ENCODE results near the gene FRS3. TPM values are rescaled to one million over a fixed set of nuclear protein-coding genes. Genes with fewer than 3 reads are reported as not detected.

Gene FRS3
- total and polyA plus RNA-seq, 9 of the 15 experiments (the other 6 are each of a cell fraction or from before 2014, with no cell fraction given): 0.03 to 3.7 (median 1.6) TPM

DNA sequence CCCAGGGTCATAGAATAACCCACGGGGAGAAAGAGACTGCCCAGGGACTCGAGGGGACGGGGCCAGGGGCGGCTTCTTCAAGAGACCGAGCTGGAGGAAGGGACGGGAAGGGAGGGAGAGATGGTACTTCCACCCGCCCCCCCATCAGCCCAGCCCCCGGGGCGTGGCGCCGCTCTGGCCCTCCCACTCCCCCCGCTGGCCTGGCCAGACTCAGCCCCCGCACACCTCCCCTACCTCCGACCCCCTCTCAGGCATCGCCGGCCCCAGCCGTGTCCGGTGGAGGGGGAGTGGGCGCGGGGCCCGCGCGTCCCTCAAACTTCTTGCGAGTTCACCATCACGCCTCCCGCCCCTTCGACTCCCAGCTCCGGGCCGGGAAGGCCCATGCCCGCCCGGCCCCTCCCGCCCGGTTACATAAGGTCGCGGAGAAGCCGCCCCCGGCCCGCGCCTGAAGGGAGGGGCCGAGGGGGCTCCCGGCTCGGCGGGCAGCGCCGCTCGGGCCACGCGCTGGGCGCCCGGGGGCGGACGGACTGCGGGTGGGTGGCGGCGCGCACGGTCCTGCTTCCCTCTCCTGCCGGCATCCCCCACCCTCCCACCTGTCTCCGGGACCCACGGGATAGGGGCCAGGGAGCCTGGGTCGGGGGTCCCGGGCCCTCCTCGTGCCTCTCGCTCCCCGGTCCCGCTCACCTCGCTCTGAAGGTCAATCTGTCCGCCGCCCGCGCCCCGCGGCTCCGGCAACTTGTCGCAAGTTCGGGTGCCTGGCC is 44.9 kb downstream of the FRS3 start (continued):
- TF ChIP-seq, protein P1, sequence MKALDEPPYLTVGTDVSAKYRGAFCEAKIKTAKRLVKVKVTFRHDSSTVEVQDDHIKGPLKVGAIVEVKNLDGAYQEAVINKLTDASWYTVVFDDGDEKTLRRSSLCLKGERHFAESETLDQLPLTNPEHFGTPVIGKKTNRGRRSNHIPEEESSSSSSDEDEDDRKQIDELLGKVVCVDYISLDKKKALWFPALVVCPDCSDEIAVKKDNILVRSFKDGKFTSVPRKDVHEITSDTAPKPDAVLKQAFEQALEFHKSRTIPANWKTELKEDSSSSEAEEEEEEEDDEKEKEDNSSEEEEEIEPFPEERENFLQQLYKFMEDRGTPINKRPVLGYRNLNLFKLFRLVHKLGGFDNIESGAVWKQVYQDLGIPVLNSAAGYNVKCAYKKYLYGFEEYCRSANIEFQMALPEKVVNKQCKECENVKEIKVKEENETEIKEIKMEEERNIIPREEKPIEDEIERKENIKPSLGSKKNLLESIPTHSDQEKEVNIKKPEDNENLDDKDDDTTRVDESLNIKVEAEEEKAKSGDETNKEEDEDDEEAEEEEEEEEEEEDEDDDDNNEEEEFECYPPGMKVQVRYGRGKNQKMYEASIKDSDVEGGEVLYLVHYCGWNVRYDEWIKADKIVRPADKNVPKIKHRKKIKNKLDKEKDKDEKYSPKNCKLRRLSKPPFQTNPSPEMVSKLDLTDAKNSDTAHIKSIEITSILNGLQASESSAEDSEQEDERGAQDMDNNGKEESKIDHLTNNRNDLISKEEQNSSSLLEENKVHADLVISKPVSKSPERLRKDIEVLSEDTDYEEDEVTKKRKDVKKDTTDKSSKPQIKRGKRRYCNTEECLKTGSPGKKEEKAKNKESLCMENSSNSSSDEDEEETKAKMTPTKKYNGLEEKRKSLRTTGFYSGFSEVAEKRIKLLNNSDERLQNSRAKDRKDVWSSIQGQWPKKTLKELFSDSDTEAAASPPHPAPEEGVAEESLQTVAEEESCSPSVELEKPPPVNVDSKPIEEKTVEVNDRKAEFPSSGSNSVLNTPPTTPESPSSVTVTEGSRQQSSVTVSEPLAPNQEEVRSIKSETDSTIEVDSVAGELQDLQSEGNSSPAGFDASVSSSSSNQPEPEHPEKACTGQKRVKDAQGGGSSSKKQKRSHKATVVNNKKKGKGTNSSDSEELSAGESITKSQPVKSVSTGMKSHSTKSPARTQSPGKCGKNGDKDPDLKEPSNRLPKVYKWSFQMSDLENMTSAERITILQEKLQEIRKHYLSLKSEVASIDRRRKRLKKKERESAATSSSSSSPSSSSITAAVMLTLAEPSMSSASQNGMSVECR (CRISPR knock-in tag; IDR thresholded peaks at IDR 0.05): 0 out of 2 replicates have a peak, but pooled peaks have one; percentile 7
- TF ChIP-seq KDM4B (IDR thresholded peaks at IDR 0.05; ENCODE audit: borderline replicate concordance in 2 of 2, low read depth in 1 of 2): 0 out of 4 replicates have a peak, but pooled peaks of 1 of the 2 experiments have one; percentile 5
- TF ChIP-seq, protein P2, sequence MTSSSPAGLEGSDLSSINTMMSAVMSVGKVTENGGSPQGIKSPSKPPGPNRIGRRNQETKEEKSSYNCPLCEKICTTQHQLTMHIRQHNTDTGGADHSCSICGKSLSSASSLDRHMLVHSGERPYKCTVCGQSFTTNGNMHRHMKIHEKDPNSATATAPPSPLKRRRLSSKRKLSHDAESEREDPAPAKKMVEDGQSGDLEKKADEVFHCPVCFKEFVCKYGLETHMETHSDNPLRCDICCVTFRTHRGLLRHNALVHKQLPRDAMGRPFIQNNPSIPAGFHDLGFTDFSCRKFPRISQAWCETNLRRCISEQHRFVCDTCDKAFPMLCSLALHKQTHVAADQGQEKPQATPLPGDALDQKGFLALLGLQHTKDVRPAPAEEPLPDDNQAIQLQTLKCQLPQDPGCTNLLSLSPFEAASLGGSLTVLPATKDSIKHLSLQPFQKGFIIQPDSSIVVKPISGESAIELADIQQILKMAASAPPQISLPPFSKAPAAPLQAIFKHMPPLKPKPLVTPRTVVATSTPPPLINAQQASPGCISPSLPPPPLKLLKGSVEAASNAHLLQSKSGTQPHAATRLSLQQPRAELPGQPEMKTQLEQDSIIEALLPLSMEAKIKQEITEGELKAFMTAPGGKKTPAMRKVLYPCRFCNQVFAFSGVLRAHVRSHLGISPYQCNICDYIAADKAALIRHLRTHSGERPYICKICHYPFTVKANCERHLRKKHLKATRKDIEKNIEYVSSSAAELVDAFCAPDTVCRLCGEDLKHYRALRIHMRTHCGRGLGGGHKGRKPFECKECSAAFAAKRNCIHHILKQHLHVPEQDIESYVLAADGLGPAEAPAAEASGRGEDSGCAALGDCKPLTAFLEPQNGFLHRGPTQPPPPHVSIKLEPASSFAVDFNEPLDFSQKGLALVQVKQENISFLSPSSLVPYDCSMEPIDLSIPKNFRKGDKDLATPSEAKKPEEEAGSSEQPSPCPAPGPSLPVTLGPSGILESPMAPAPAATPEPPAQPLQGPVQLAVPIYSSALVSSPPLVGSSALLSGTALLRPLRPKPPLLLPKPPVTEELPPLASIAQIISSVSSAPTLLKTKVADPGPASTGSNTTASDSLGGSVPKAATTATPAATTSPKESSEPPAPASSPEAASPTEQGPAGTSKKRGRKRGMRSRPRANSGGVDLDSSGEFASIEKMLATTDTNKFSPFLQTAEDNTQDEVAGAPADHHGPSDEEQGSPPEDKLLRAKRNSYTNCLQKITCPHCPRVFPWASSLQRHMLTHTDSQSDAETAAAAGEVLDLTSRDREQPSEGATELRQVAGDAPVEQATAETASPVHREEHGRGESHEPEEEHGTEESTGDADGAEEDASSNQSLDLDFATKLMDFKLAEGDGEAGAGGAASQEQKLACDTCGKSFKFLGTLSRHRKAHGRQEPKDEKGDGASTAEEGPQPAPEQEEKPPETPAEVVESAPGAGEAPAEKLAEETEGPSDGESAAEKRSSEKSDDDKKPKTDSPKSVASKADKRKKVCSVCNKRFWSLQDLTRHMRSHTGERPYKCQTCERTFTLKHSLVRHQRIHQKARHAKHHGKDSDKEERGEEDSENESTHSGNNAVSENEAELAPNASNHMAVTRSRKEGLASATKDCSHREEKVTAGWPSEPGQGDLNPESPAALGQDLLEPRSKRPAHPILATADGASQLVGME (CRISPR knock-in tag; IDR thresholded peaks at IDR 0.05): 0 out of 2 replicates have a peak, but pooled peaks have one; percentile 20
- no peak for TF ChIP-seq MCM2 (IDR thresholded peaks at IDR 0.05; ENCODE audit: low read depth)
- peak; percentile 60 for TF ChIP-seq SP1 (CRISPR knock-in tag; IDR thresholded peaks at IDR 0.05)
- no peak for TF ChIP-seq BRCA1 (IDR thresholded peaks at IDR 0.05)
- TF ChIP-seq BRCA1 (CRISPR knock-in tag; IDR thresholded peaks at IDR 0.05): 0 out of 2 replicates have a peak, but pooled peaks have one; percentile 62
- TF ChIP-seq, protein P3, sequence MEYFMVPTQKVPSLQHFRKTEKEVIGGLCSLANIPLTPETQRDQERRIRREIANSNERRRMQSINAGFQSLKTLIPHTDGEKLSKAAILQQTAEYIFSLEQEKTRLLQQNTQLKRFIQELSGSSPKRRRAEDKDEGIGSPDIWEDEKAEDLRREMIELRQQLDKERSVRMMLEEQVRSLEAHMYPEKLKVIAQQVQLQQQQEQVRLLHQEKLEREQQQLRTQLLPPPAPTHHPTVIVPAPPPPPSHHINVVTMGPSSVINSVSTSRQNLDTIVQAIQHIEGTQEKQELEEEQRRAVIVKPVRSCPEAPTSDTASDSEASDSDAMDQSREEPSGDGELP (CRISPR knock-in tag; IDR thresholded peaks at IDR 0.05; ENCODE audit: borderline replicate concordance): peak; percentile 46; the same call in 1 of the 2 replicates
- TF ChIP-seq, protein P4, sequence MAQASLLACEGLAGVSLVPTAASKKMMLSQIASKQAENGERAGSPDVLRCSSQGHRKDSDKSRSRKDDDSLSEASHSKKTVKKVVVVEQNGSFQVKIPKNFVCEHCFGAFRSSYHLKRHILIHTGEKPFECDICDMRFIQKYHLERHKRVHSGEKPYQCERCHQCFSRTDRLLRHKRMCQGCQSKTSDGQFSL (CRISPR knock-in tag; IDR thresholded peaks at IDR 0.05): peak; percentile 84
- TF ChIP-seq, protein P4 (tag; IDR thresholded peaks at IDR 0.05): peak in 1 of 2 experiments; percentile 86; a peak in 2 of 4 replicates
- TF ChIP-seq, protein P5, sequence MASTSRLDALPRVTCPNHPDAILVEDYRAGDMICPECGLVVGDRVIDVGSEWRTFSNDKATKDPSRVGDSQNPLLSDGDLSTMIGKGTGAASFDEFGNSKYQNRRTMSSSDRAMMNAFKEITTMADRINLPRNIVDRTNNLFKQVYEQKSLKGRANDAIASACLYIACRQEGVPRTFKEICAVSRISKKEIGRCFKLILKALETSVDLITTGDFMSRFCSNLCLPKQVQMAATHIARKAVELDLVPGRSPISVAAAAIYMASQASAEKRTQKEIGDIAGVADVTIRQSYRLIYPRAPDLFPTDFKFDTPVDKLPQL (IDR thresholded peaks at IDR 0.05; ENCODE audit: extremely low read depth, insufficient read length): no peak
- peak; percentile 54 for TF ChIP-seq EGR1 (conservative IDR thresholded peaks at IDR 0.05)
- TF ChIP-seq OTX1 (CRISPR knock-in tag; IDR thresholded peaks at IDR 0.05): no peak
- TF ChIP-seq NFIC (IDR thresholded peaks at IDR 0.05): peak; percentile 47; the same call in 1 of the 2 replicates

All from K562 (cell line).